ENCODE data around the gene SSR1.

DNA sequence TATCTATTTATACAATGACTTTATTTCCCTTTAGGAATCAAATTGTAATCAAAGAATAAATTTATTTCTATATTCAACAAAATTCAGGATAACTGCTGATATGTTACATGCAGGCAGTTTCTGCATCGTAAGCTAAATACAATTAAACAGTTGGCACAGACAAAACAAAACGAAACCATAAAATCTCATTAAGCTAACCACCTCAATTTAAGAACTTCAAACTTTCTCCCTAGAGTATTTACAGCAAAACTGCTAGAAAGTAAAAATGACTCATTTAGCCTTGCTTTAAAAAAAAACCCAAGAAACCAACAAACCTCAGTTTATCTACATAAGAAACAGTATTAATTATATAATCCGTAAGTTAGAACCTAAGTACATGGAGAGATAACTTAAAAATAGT is 17.1 kb downstream of the SSR1 start:
- TF ChIP-seq SUZ12 (IDR thresholded peaks at IDR 0.05; ENCODE audit: extremely low read depth, insufficient read depth, insufficient read length) (no peak), YY1 (IDR thresholded peaks at IDR 0.05; ENCODE audit: insufficient read depth, insufficient read length) (no peak), ZNF274 (IDR thresholded peaks at IDR 0.05; ENCODE audit: low read depth, low read length) (no peak)
